ENCODE data around the gene ESF1. TPM values are rescaled to one million over a fixed set of nuclear protein-coding genes. Genes with fewer than 3 reads are reported as not detected.

ESF1 gene
- total RNA-seq, 1 experiment from 2014 or later, result 21.2 TPM

GRCh38 chr20:13749811-13750210, 34.9 kb downstream of the ESF1 start:
- H3K4me3 Mint-ChIP-seq (ENCODE audit: unreplicated experiment), result no peak overlapping the region
- H3K27me3 Mint-ChIP-seq (ENCODE audit: insufficient read depth, unreplicated experiment), result no peaks in the 10 kb centered on the region
- no peak for TF ChIP-seq CTCF (IDR thresholded peaks at IDR 0.05; ENCODE audit: unreplicated experiment)
- no peaks in the 10 kb centered on the region for H3K9me3 Mint-ChIP-seq (ENCODE audit: unreplicated experiment)
- H3K27ac Mint-ChIP-seq (ENCODE audit: low read depth, unreplicated experiment), result no peak overlapping the region
- intact Hi-C loops (cut with micrococcal nuclease), result no loop called here
- ChIA-PET CTCF (interaction anchor here (0.6 kb wide), 1 partner anchor 569 kb away, joined by 3 read pairs; no protein-coding TSS in a partner anchor), POLR2A (no interaction called here)
- peaks cover 2% of the 10 kb centered on the region for H3K4me1 Mint-ChIP-seq (ENCODE audit: insufficient read depth, unreplicated experiment)
- H3K36me3 Mint-ChIP-seq (ENCODE audit: insufficient read depth, unreplicated experiment), result peaks cover 38% of the 10 kb centered on the region
- DNase-seq (ENCODE audit: unreplicated experiment), result no peak
- BruUV-seq (replicated peaks), result no TSS peak

- Mint-ChIP-seq H3K27ac (ENCODE audit: low read depth, unreplicated experiment) (no peak overlapping the region), H3K27me3 (ENCODE audit: insufficient read depth, unreplicated experiment) (no peaks in the 10 kb centered on the region), H3K36me3 (ENCODE audit: insufficient read depth, unreplicated experiment) (peaks cover 35% of the 10 kb centered on the region), H3K4me1 (ENCODE audit: insufficient read depth, unreplicated experiment) (peaks cover 11% of the 10 kb centered on the region), H3K9me3 (ENCODE audit: unreplicated experiment) (no peaks in the 10 kb centered on the region), H3K4me3 (ENCODE audit: unreplicated experiment) (no peak overlapping the region)
- intact Hi-C loops (cut with micrococcal nuclease), result no loop called here
- no TSS peak for BruUV-seq (replicated peaks)
- no peak for TF ChIP-seq CTCF (IDR thresholded peaks at IDR 0.05; ENCODE audit: unreplicated experiment)
- CTCF ChIA-PET, result interaction anchor here (1.5 kb wide), 1 partner anchor 27 kb away, joined by 3 read pairs; no protein-coding TSS in a partner anchor
- POLR2A ChIA-PET, result interaction anchor here (0.6 kb wide), 1 partner anchor 64 kb away, joined by 4 read pairs; no protein-coding TSS in a partner anchor
- DNase-seq (ENCODE audit: unreplicated experiment), result no peak
Measured at GRCh38 chr20:13745784-13746183, 38.9 kb downstream of the ESF1 start.

GRCh38 chr20:13744352-13744751, 40.4 kb downstream of the ESF1 start:
- Mint-ChIP-seq H3K4me1 (ENCODE audit: insufficient read depth, unreplicated experiment) (peaks cover 11% of the 10 kb centered on the region), H3K27ac (ENCODE audit: low read depth, unreplicated experiment) (peak overlapping the region; percentile 55), H3K9me3 (ENCODE audit: unreplicated experiment) (no peaks in the 10 kb centered on the region), H3K27me3 (ENCODE audit: insufficient read depth, unreplicated experiment) (no peaks in the 10 kb centered on the region), H3K4me3 (ENCODE audit: unreplicated experiment) (no peak overlapping the region), H3K36me3 (ENCODE audit: insufficient read depth, unreplicated experiment) (peaks cover 38% of the 10 kb centered on the region)
- no TSS peak for BruUV-seq (replicated peaks)
- ChIA-PET CTCF (interaction anchor here (0.6 kb wide), 1 partner anchor 58 kb away, joined by 3 read pairs; no protein-coding TSS in a partner anchor), POLR2A (interaction anchor here (1.1 kb wide), 1 partner anchor 10 kb away, joined by 4 read pairs; no protein-coding TSS in a partner anchor)
- DNase-seq (ENCODE audit: unreplicated experiment), result peak; percentile 20
- no peak for TF ChIP-seq CTCF (IDR thresholded peaks at IDR 0.05; ENCODE audit: unreplicated experiment)
- intact Hi-C loops (cut with micrococcal nuclease), result no loop called here

GRCh38 chr20:13741879-13742278, 42.8 kb downstream of the ESF1 start:
- TF ChIP-seq CTCF (IDR thresholded peaks at IDR 0.05; ENCODE audit: unreplicated experiment), result no peak
- Mint-ChIP-seq H3K36me3 (ENCODE audit: insufficient read depth, unreplicated experiment) (peaks cover 46% of the 10 kb centered on the region), H3K4me1 (ENCODE audit: insufficient read depth, unreplicated experiment) (peaks cover 11% of the 10 kb centered on the region), H3K9me3 (ENCODE audit: unreplicated experiment) (no peaks in the 10 kb centered on the region), H3K27ac (ENCODE audit: low read depth, unreplicated experiment) (peak overlapping the region; percentile 43), H3K27me3 (ENCODE audit: insufficient read depth, unreplicated experiment) (no peaks in the 10 kb centered on the region), H3K4me3 (ENCODE audit: unreplicated experiment) (no peak overlapping the region)
- BruUV-seq (replicated peaks), result no TSS peak
- POLR2A ChIA-PET, result interaction anchor here (0.7 to 1.0 kb wide), 2 partner anchors 8 to 13 kb away, joined by 3 to 4 read pairs; no protein-coding TSS in a partner anchor
- intact Hi-C loops (cut with micrococcal nuclease), result no loop called here
- CTCF ChIA-PET, result interaction anchor here (1.3 kb wide), 1 partner anchor 29 kb away, joined by 4 read pairs; no protein-coding TSS in a partner anchor
- DNase-seq (ENCODE audit: unreplicated experiment), result no peak
